Left lung (tissue), 10 donors: ENCODE results near the gene HCLS1. TPM values are rescaled to one million over a fixed set of nuclear protein-coding genes. Genes with fewer than 3 reads are reported as not detected.

Source experiments
- ATAC-seq: fragments of 200-7000 bp; cut with Tn5 transposase; one replicate; pipeline ENCODE4 v1.9.1; 2020; ENCODE audit warnings: moderate library complexity
- DNase-seq, 4 donors: peaks; one replicate each; pipeline ENCODE4 v3.0.0-alpha.2; 2013 to 2020
- H3K27ac ChIP-seq, 2 donors: fragments of 200-600 bp; sonication (generic) in 1 of 2; one replicate each; pipeline versions ENCODE4 v1.5.0 to v1.8.0; 2020 to 2021
- H3K27me3 ChIP-seq, 2 donors: fragments of 200-600 bp; sonication (generic) in 1 of 2; one replicate each; pipeline versions ENCODE4 v1.5.0 to v1.8.0; 2020 to 2021
- H3K36me3 ChIP-seq, 2 donors: fragments of 200-600 bp; sonication (generic) in 1 of 2; one replicate each; pipeline versions ENCODE4 v1.5.0 to v1.8.0; 2020 to 2021
- H3K4me1 ChIP-seq, 2 donors: fragments of 200-600 bp; one replicate each; pipeline ENCODE4 v1.8.0; 2021
- H3K4me3 ChIP-seq, 2 donors: fragments of 200-600 bp; sonication (generic) in 1 of 2; one replicate each; pipeline versions ENCODE4 v1.5.0 to v1.8.0; 2020 to 2021; ENCODE audit warnings: mild to moderate bottlenecking in 1 of 2
- H3K9me3 ChIP-seq, 2 donors: fragments of 200-600 bp; sonication (generic) in 1 of 2; one replicate each; pipeline versions ENCODE4 v1.5.0 to v1.8.0; 2020 to 2021
- CTCF ChIP-seq, 2 donors: fragments of 200-600 bp; sonication (generic) in 1 of 2; IDR thresholded peaks; one replicate each; pipeline versions ENCODE4 v1.5.0 to v1.8.0; 2021; ENCODE audit warnings: antibody characterized with exemption in 2 of 2
- intact Hi-C, 2 donors: fragments of 100-400 bp; cut with DNase I; formaldehyde crosslinking; loops; one replicate each; pipeline versions ENCODE4 v1.11.2 to v1.14.2; 2022
- polyA plus RNA-seq, 6 donors: library from polyadenylated mRNA; unstranded; fragments of 120-200 nt; gene quantifications; one replicate each; pipeline ENCODE4 v1.2.1, GENCODE V29; 2013; ENCODE audit not compliant: insufficient read length in 6 of 6
- total RNA-seq, 2 donors: library from RNA; stranded (reverse); fragmentation: NEBNext Ultra II Directional; extraction: Animal tissue kit (Norgen Biotek cat#: 25700); gene quantifications; one replicate each; pipeline ENCODE4 v1.2.1, GENCODE V29; 2021
- donor health status: DM: no; HTN: yes; CAD: no.
- donor health status: DM: no; HTN: no; CAD: no.

The HCLS1 gene
- total and polyA plus RNA-seq, 8 donors: 5.9 to 98.6 (median 7.7) TPM

- no peak for TF ChIP-seq CTCF (IDR thresholded peaks at IDR 0.05)
- Histone ChIP-seq H3K4me3 (no peak overlapping the region), H3K36me3 (peaks cover 5 to 75% of the 10 kb centered on the region in 2 donors), H3K27me3 (no peaks in the 10 kb centered on the region), H3K9me3 (no peaks in the 10 kb centered on the region), H3K27ac (peak overlapping the region in 1 of 2 donors; percentile 89), H3K4me1 (peaks cover 0 to 44% of the 10 kb centered on the region in 2 donors)
- intact Hi-C loops: no loop called here
- ATAC-seq: no peak
- DNase-seq: no peak
Measured at GRCh38 chr3:121665488-121665887, 4.8 kb upstream of the HCLS1 start.

GRCh38 chr3:121663171-121663847 is 2.6 kb upstream of the HCLS1 start:
- peaks cover 5 to 64% of the 10 kb centered on the region in 2 donors for H3K36me3 ChIP-seq
- no peaks in the 10 kb centered on the region for H3K9me3 ChIP-seq
- H3K4me1 ChIP-seq: peaks cover 0 to 60% of the 10 kb centered on the region in 2 donors
- H3K27ac ChIP-seq: no peak overlapping the region
- H3K27me3 ChIP-seq: no peaks in the 10 kb centered on the region
- ATAC-seq (no peak), DNase-seq (no peak)
- intact Hi-C loops: no loop called here
- no peak for TF ChIP-seq CTCF (IDR thresholded peaks at IDR 0.05)
- no peak overlapping the region for H3K4me3 ChIP-seq

GRCh38 chr3:121662742-121663141 is 2.0 kb upstream of the HCLS1 start:
- DNase-seq (no peak), ATAC-seq (no peak)
- no peaks in the 10 kb centered on the region for H3K9me3 ChIP-seq
- TF ChIP-seq CTCF (IDR thresholded peaks at IDR 0.05): no peak
- no peak overlapping the region for H3K27ac ChIP-seq
- H3K36me3 ChIP-seq: peaks cover 5 to 64% of the 10 kb centered on the region in 2 donors
- H3K4me1 ChIP-seq: peaks cover 0 to 60% of the 10 kb centered on the region in 2 donors
- H3K4me3 ChIP-seq: no peak overlapping the region
- no peaks in the 10 kb centered on the region for H3K27me3 ChIP-seq
- intact Hi-C loops: no loop called here

- no peaks in the 10 kb centered on the region for H3K9me3 ChIP-seq
- no peaks in the 10 kb centered on the region for H3K27me3 ChIP-seq
- peaks cover 0 to 48% of the 10 kb centered on the region in 2 donors for H3K4me1 ChIP-seq
- no peak for DNase-seq
- H3K36me3 ChIP-seq: peaks cover 0 to 64% of the 10 kb centered on the region in 2 donors
- intact Hi-C loops: no loop called here
- no peak overlapping the region for H3K4me3 ChIP-seq
- no peak for TF ChIP-seq CTCF (IDR thresholded peaks at IDR 0.05)
- ATAC-seq: no peak
- H3K27ac ChIP-seq: peak overlapping the region; percentile 73 to 95
Measured at GRCh38 chr3:121661376-121661775, 673 bp upstream of the HCLS1 start.

GRCh38 chr3:121659586-121659985 is 1.1 kb downstream of the HCLS1 start:
- no peak for TF ChIP-seq CTCF (IDR thresholded peaks at IDR 0.05)
- intact Hi-C loops: no loop called here
- H3K27me3 ChIP-seq: no peaks in the 10 kb centered on the region
- peak overlapping the region; percentile 73 to 95 for H3K27ac ChIP-seq
- DNase-seq (no peak), ATAC-seq (no peak)
- H3K9me3 ChIP-seq: no peaks in the 10 kb centered on the region
- H3K4me3 ChIP-seq: peak overlapping the region in 1 of 2 donors; percentile 46
- H3K4me1 ChIP-seq: peaks cover 0 to 40% of the 10 kb centered on the region in 2 donors
- H3K36me3 ChIP-seq: peaks cover 0 to 52% of the 10 kb centered on the region in 2 donors
